Loucy (cell line): ENCODE results near the gene CDR2L.

Experiments used
- EZH2phosphoT487 ChIP-seq: fragments of 200-600 bp; IDR thresholded peaks from 2 replicates; pipeline ENCODE4 v1.6.1; 2018; ENCODE audit warnings: antibody characterized with exemption, mild to moderate bottlenecking, moderate library complexity, borderline replicate concordance
- TF ChIP-seq, protein P1 (sequence below): fragments of 200-600 bp; sonication (generic); conservative IDR thresholded peaks from 2 replicates; pipeline ENCODE4 v1.5.1; 2014; ENCODE audit warnings: mild to moderate bottlenecking, antibody characterized with exemption, low read length

- TF ChIP-seq, protein P1, sequence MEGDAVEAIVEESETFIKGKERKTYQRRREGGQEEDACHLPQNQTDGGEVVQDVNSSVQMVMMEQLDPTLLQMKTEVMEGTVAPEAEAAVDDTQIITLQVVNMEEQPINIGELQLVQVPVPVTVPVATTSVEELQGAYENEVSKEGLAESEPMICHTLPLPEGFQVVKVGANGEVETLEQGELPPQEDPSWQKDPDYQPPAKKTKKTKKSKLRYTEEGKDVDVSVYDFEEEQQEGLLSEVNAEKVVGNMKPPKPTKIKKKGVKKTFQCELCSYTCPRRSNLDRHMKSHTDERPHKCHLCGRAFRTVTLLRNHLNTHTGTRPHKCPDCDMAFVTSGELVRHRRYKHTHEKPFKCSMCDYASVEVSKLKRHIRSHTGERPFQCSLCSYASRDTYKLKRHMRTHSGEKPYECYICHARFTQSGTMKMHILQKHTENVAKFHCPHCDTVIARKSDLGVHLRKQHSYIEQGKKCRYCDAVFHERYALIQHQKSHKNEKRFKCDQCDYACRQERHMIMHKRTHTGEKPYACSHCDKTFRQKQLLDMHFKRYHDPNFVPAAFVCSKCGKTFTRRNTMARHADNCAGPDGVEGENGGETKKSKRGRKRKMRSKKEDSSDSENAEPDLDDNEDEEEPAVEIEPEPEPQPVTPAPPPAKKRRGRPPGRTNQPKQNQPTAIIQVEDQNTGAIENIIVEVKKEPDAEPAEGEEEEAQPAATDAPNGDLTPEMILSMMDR, result no peak
- no peak for TF ChIP-seq EZH2phosphoT487
These were observed 7.0 kb downstream of the CDR2L start for GRCh38 chr17:74994440-74994839.
